ENCODE results near the gene STK32C.

GRCh38 chr10:132344386-132344785, 36.6 kb upstream of the STK32C start:
- TF ChIP-seq CTCF (IDR thresholded peaks at IDR 0.05; ENCODE audit: insufficient read depth, low read depth, low read length) = no peak
- no peak for TF ChIP-seq EZH2 (IDR thresholded peaks at IDR 0.05; ENCODE audit: insufficient read depth, low read length)
